Thyroid gland (tissue), 4 donors: ENCODE results near the gene PHLPP1.

ENCODE experiments used
- POLR2A ChIP-seq, 2 donors: fragments of 450-650 bp; IDR thresholded peaks; one replicate each; pipeline ENCODE4 v1.6.1; 2017; ENCODE audit warnings: antibody characterized with exemption in 2 of 2, mild to moderate bottlenecking in 2 of 2, moderate library complexity in 1 of 2
- TF ChIP-seq, protein P1 (sequence below), 6 experiments: fragments of 200-600 bp in 3 of 6; fragments of 450-650 bp in 3 of 6; sonication (generic) in 3 of 6; IDR thresholded peaks; one replicate each; pipeline ENCODE4 v1.5.1; 2016 to 2019; ENCODE audit warnings: antibody characterized with exemption in 6 of 6, mild to moderate bottlenecking in 2 of 6, inconsistent platforms in 1 of 6, moderate library complexity in 1 of 6

DNA sequence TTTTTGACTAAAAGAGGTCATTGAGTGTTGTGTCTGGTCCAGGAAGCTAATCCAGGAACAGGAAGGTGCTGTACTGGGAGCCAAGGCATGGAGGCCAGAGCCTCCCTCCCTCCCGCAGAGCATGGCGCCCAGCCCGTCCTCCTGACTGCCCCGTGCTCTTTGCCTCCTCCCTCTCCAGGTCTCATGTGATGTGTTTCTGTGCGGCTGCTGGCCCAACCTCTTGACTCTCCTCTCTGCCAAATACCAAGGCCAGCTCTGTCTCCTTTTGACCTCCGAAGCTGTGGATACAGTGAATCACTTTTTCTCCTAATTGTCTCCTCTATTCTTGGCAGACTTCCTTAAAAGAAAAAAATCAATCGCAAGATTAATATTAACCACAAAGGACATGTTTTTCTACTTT lies 284.1 kb downstream of the PHLPP1 start:
- TF ChIP-seq, protein P1, sequence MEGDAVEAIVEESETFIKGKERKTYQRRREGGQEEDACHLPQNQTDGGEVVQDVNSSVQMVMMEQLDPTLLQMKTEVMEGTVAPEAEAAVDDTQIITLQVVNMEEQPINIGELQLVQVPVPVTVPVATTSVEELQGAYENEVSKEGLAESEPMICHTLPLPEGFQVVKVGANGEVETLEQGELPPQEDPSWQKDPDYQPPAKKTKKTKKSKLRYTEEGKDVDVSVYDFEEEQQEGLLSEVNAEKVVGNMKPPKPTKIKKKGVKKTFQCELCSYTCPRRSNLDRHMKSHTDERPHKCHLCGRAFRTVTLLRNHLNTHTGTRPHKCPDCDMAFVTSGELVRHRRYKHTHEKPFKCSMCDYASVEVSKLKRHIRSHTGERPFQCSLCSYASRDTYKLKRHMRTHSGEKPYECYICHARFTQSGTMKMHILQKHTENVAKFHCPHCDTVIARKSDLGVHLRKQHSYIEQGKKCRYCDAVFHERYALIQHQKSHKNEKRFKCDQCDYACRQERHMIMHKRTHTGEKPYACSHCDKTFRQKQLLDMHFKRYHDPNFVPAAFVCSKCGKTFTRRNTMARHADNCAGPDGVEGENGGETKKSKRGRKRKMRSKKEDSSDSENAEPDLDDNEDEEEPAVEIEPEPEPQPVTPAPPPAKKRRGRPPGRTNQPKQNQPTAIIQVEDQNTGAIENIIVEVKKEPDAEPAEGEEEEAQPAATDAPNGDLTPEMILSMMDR (IDR thresholded peaks at IDR 0.05), result no peak
- TF ChIP-seq POLR2A (IDR thresholded peaks at IDR 0.05), result no peak
